Spleen (tissue), 11 donors: Measurements from ENCODE around the gene PPM1E. TPM values are rescaled to one million over a fixed set of nuclear protein-coding genes. Genes with fewer than 3 reads are reported as not detected.

Experiments used
- DNase-seq: peaks from one replicate; pipeline ENCODE4 v3.0.0-alpha.2; 2020
- H3K27ac ChIP-seq, 8 donors: fragments of 200-600 bp; sonication (generic) in 7 of 8; 1 replicate in 4 of 8; 2 replicates in 4 of 8; pipeline versions ENCODE4 v1.5.0 to v1.8.0; 2016 to 2021; ENCODE audit warnings: inconsistent platforms in 4 of 8, mild to moderate bottlenecking in 4 of 8, moderate library complexity in 1 of 8
- H3K27me3 ChIP-seq, 7 donors: fragments of 200-600 bp; sonication (generic) in 6 of 7; replicated peaks in 1 of 7; 1 replicate in 4 of 7; 2 replicates in 3 of 7; pipeline versions ENCODE4 v1.5.0 to v1.8.0; 2016 to 2021; ENCODE audit warnings: inconsistent platforms in 3 of 7, mild to moderate bottlenecking in 1 of 7
- H3K36me3 ChIP-seq, 6 donors: fragments of 200-600 bp; sonication (generic) in 5 of 6; 1 replicate in 4 of 6; 2 replicates in 2 of 6; pipeline versions ENCODE4 v1.5.0 to v1.8.0; 2016 to 2021; ENCODE audit warnings: inconsistent platforms in 2 of 6
- H3K4me1 ChIP-seq, 6 donors: fragments of 200-600 bp; sonication (generic) in 5 of 6; 1 replicate in 3 of 6; 2 replicates in 3 of 6; pipeline versions ENCODE4 v1.5.0 to v1.8.0; 2016 to 2021; ENCODE audit warnings: inconsistent platforms in 3 of 6
- H3K4me3 ChIP-seq, 8 donors: fragments of 200-600 bp; sonication (generic) in 7 of 8; 1 replicate in 4 of 8; 2 replicates in 4 of 8; pipeline versions ENCODE4 v1.5.0 to v1.8.0; 2016 to 2021; ENCODE audit warnings: inconsistent platforms in 4 of 8, mild to moderate bottlenecking in 4 of 8, moderate library complexity in 2 of 8
- H3K9me3 ChIP-seq, 8 donors: fragments of 200-600 bp; sonication (generic) in 7 of 8; 1 replicate in 4 of 8; 2 replicates in 4 of 8; pipeline versions ENCODE4 v1.5.0 to v1.8.0; 2016 to 2021; ENCODE audit warnings: inconsistent platforms in 4 of 8
- POLR2A ChIP-seq, 3 donors: fragments of 450-650 bp; IDR thresholded peaks; one replicate each; pipeline ENCODE4 v1.5.1; 2017; ENCODE audit warnings: antibody characterized with exemption in 3 of 3, mild to moderate bottlenecking in 1 of 3
- POLR2AphosphoS5 ChIP-seq, 3 donors: sonication (generic); formaldehyde crosslinking; IDR thresholded peaks; one replicate each; pipeline ENCODE4 v1.5.1; 2017; ENCODE audit warnings: antibody characterized with exemption in 3 of 3
- WGBS, 5 donors: extraction: QIAGEN DNeasy Blood & Tissue Kit in 3 of 5; methylation state at CpG; one replicate each; pipeline versions ENCODE4 v1.1.5 to v1.1.7; 2013 to 2018; 5-methylcytosine and 5-hydroxymethylcytosine counted together
- intact Hi-C: fragments of 100-400 bp; cut with DNase I; formaldehyde crosslinking; loops from one replicate; pipeline ENCODE4 v1.15.0; 2023; ENCODE audit warnings: low total_unique reads
- polyA plus RNA-seq, 3 donors: library from polyadenylated mRNA; stranded (reverse); fragments of 200-250 nt; gene quantifications; one replicate each; pipeline ENCODE4 v1.2.1, GENCODE V29; 2013
- total RNA-seq, 7 donors: library from RNA; depleted of rRNA in 3 of 7; stranded (reverse); fragments of >200 nt in 3 of 7; fragmentation: NEBNext Ultra II Directional in 4 of 7; extraction: Animal tissue kit (Norgen Biotek cat#: 25700) in 4 of 7; gene quantifications; one replicate each; pipeline versions ENCODE4 v1.1.0 to v1.2.1, GENCODE V29; 2016 to 2021
- TF ChIP-seq, protein P1 (sequence below), 11 experiments: fragments of 200-600 bp in 7 of 11; fragments of 450-650 bp in 4 of 11; sonication (generic) in 4 of 11; IDR thresholded peaks in 8 of 11; conservative IDR thresholded peaks in 3 of 11; 1 replicate in 7 of 11; 2 replicates in 4 of 11; pipeline versions ENCODE4 v1.4.0 to v1.8.0; 2016 to 2021; ENCODE audit warnings: antibody characterized with exemption in 11 of 11, inconsistent platforms in 4 of 11, mild to moderate bottlenecking in 1 of 11
- donor health status: healthy with polysubstance abuse.
- donor health status: DM: no; HTN: no; CAD: no; lungs with moderate emphysema.
- donor health status: DM: no; HTN: no; CAD: no.
- donor health status: Bipolar disorder and iron deficiency.
- donor health status: healthy.
- donor health status: DM: no; HTN: no; CAD: no.
- donor health status: DM: yes; HTN: yes; CAD: no.

PPM1E gene
- total and polyA plus RNA-seq, 10 donors, result 0.04 to 0.79 (median 0.48) TPM

GRCh38 chr17:59004338-59005111 is 248.9 kb downstream of the PPM1E start:
- no peak overlapping the region for H3K4me3 ChIP-seq
- TF ChIP-seq POLR2AphosphoS5 (IDR thresholded peaks at IDR 0.05), result no peak
- TF ChIP-seq, protein P1, sequence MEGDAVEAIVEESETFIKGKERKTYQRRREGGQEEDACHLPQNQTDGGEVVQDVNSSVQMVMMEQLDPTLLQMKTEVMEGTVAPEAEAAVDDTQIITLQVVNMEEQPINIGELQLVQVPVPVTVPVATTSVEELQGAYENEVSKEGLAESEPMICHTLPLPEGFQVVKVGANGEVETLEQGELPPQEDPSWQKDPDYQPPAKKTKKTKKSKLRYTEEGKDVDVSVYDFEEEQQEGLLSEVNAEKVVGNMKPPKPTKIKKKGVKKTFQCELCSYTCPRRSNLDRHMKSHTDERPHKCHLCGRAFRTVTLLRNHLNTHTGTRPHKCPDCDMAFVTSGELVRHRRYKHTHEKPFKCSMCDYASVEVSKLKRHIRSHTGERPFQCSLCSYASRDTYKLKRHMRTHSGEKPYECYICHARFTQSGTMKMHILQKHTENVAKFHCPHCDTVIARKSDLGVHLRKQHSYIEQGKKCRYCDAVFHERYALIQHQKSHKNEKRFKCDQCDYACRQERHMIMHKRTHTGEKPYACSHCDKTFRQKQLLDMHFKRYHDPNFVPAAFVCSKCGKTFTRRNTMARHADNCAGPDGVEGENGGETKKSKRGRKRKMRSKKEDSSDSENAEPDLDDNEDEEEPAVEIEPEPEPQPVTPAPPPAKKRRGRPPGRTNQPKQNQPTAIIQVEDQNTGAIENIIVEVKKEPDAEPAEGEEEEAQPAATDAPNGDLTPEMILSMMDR (IDR thresholded peaks at IDR 0.05 in 8 of 11, conservative IDR thresholded peaks at IDR 0.05 in 3 of 11), result peak in 10 of 11 experiments; percentile 83 to 97 (median 92)
- intact Hi-C loops, result loop anchor here (5.0 kb wide), 2 partner anchors 292 to 417 kb away; no protein-coding TSS in a partner anchor
- WGBS, 5 donors, result 8 to 16% (median 13%) methylated on average over 4 of the region's 4 CpGs
- H3K9me3 ChIP-seq, result no peaks in the 10 kb centered on the region
- no peaks in the 10 kb centered on the region for H3K27me3 ChIP-seq
- H3K36me3 ChIP-seq, result peaks cover 0 to 42% (median 3%) of the 10 kb centered on the region in 6 donors
- DNase-seq, result no peak
- peak overlapping the region in 6 of 8 donors; percentile 26 to 85 (median 50) for H3K27ac ChIP-seq
- H3K4me1 ChIP-seq, result peaks cover 5 to 56% (median 37%) of the 10 kb centered on the region in 6 donors

- DNase-seq, result no peak
- Histone ChIP-seq H3K4me3 (no peak overlapping the region), H3K9me3 (no peaks in the 10 kb centered on the region), H3K36me3 (peaks cover 0 to 74% (median 21%) of the 10 kb centered on the region in 6 donors), H3K27me3 (no peaks in the 10 kb centered on the region), H3K27ac (no peak overlapping the region), H3K4me1 (peaks cover 0 to 22% (median 14%) of the 10 kb centered on the region in 6 donors)
- intact Hi-C loops, result loop anchor here (5.0 kb wide), 2 partner anchors 296 to 421 kb away; no protein-coding TSS in a partner anchor
- WGBS, 5 donors, result 84 to 95% (median 85%) methylated on average over 2 of the region's 2 CpGs
- TF ChIP-seq POLR2AphosphoS5 (IDR thresholded peaks at IDR 0.05), result no peak
- TF ChIP-seq POLR2A (IDR thresholded peaks at IDR 0.05), result no peak
- TF ChIP-seq, protein P1 (IDR thresholded peaks at IDR 0.05 in 8 of 11, conservative IDR thresholded peaks at IDR 0.05 in 3 of 11), result no peak
Measured at GRCh38 chr17:59007995-59008394, 252.3 kb downstream of the PPM1E start.

- no peak for DNase-seq
- Histone ChIP-seq H3K4me1 (peaks cover 0 to 14% (median 11%) of the 10 kb centered on the region in 6 donors), H3K27ac (no peak overlapping the region), H3K4me3 (no peak overlapping the region), H3K36me3 (peaks cover 0 to 81% (median 23%) of the 10 kb centered on the region in 6 donors), H3K27me3 (no peaks in the 10 kb centered on the region), H3K9me3 (no peaks in the 10 kb centered on the region)
- intact Hi-C loops, result loop anchor here (5.0 kb wide), 2 partner anchors 296 to 421 kb away; no protein-coding TSS in a partner anchor
- TF ChIP-seq, protein P1 (IDR thresholded peaks at IDR 0.05 in 8 of 11, conservative IDR thresholded peaks at IDR 0.05 in 3 of 11), result no peak
- no peak for TF ChIP-seq POLR2A (IDR thresholded peaks at IDR 0.05)
- no peak for TF ChIP-seq POLR2AphosphoS5 (IDR thresholded peaks at IDR 0.05)
- 95 to 99% (median 97%) methylated on average over 2 of the region's 2 CpGs for WGBS, 5 donors
Measured at GRCh38 chr17:59008737-59009136, 253.1 kb downstream of the PPM1E start.

GRCh38 chr17:59010026-59010425 is 254.4 kb downstream of the PPM1E start:
- peaks cover 0 to 1% (median 0%) of the 10 kb centered on the region in 6 donors for H3K4me1 ChIP-seq
- H3K9me3 ChIP-seq, result no peaks in the 10 kb centered on the region
- no peak overlapping the region for H3K27ac ChIP-seq
- intact Hi-C loops, result no loop called here
- H3K36me3 ChIP-seq, result peaks cover 0 to 94% (median 25%) of the 10 kb centered on the region in 6 donors
- H3K27me3 ChIP-seq, result no peaks in the 10 kb centered on the region
- WGBS, 5 donors, result 83 to 100% (median 88%) methylated on average over 2 of the region's 2 CpGs
- H3K4me3 ChIP-seq, result no peak overlapping the region
- DNase-seq, result no peak
- TF ChIP-seq, protein P1 (IDR thresholded peaks at IDR 0.05 in 8 of 11, conservative IDR thresholded peaks at IDR 0.05 in 3 of 11), result no peak
- TF ChIP-seq POLR2A (IDR thresholded peaks at IDR 0.05), result no peak
- no peak for TF ChIP-seq POLR2AphosphoS5 (IDR thresholded peaks at IDR 0.05)
